PC-3 (cell line): ENCODE results near the gene DTNB. TPM values are rescaled to one million over a fixed set of nuclear protein-coding genes. Genes with fewer than 3 reads are reported as not detected.
A peak's percentile ranks its signal among the peaks of the same experiment; 100 is the strongest.

ENCODE experiments used
- ATAC-seq: fragments of 200-7000 bp; cut with Tn5 transposase; 2 replicates; pipeline ENCODE4 v1.9.1; 2020; ENCODE audit warnings: mild to moderate bottlenecking, moderate library complexity
- BruUV-seq: library from RNA; stranded (reverse); fragments of 400-500 nt; replicated peaks from 2 replicates; lab custom pipeline; 2021; lab: Mats Ljungman, UMichigan
- CTCF ChIA-PET: fragments of 300-600 bp; sonication (Branson Sonifier 250); formaldehyde crosslinking; loops from one replicate; lab custom pipeline; 2022; ENCODE audit warnings: antibody characterized with exemption; lab: Charles Lee
- POLR2A ChIA-PET: fragments of 300-600 bp; sonication (Branson Sonifier 250); formaldehyde crosslinking; loops from one replicate; lab custom pipeline; 2022; ENCODE audit warnings: antibody characterized with exemption; ENCODE audit not compliant: unreplicated experiment; lab: Charles Lee
- DNase-seq: peaks from one replicate; pipeline ENCODE4 v3.0.0-alpha.2; 2015
- H2AFZ ChIP-seq: fragments of 300-600 bp; sonication (generic); 2 replicates; pipeline ENCODE4 v1.6.0; 2016; ENCODE audit warnings: antibody characterized with exemption, low read length
- H3F3A ChIP-seq: fragments of 300-600 bp; sonication (generic); one replicate; pipeline ENCODE4 v1.6.0; 2017; ENCODE audit warnings: antibody characterized with exemption, low read length, control low read depth, mild to moderate bottlenecking; ENCODE audit not compliant: unreplicated experiment
- H3K27ac ChIP-seq: fragments of 300-600 bp; sonication (generic); 2 replicates; pipeline ENCODE4 v1.5.1; 2016; ENCODE audit warnings: mild to moderate bottlenecking, low read length
- H3K27me3 ChIP-seq: fragments of 300-600 bp; sonication (generic); 2 replicates; pipeline ENCODE4 v1.6.1; 2016; ENCODE audit warnings: low read length, mixed read lengths
- H3K36me3 ChIP-seq: fragments of 300-600 bp; sonication (generic); 2 replicates; pipeline ENCODE4 v1.6.1; 2016; ENCODE audit warnings: low read depth, mixed run types, low read length, mixed read lengths
- H3K4me1 ChIP-seq: fragments of 300-600 bp; sonication (generic); 2 replicates; pipeline ENCODE4 v1.5.1; 2016; ENCODE audit warnings: low read length; ENCODE audit not compliant: insufficient read depth
- H3K4me2 ChIP-seq: fragments of 300-600 bp; sonication (generic); 2 replicates; pipeline ENCODE4 v1.6.0; 2016; ENCODE audit warnings: low read length
- H3K4me3 ChIP-seq: fragments of 300-600 bp; sonication (generic); 2 replicates; pipeline ENCODE4 v1.5.1; 2016; ENCODE audit warnings: mild to moderate bottlenecking, low read length, mixed read lengths
- H3K79me2 ChIP-seq: fragments of 300-600 bp; sonication (generic); 2 replicates; pipeline ENCODE4 v1.6.1; 2017; ENCODE audit warnings: low read length, mixed read lengths
- H3K9ac ChIP-seq: fragments of 300-600 bp; sonication (generic); 2 replicates; pipeline ENCODE4 v1.6.0; 2016; ENCODE audit warnings: mild to moderate bottlenecking, low read length
- H3K9me2 ChIP-seq: fragments of 300-600 bp; sonication (generic); replicated peaks from 2 replicates; pipeline ENCODE4 v1.6.1; 2016; ENCODE audit warnings: mixed run types, low read length, mixed read lengths
- H3K9me3 ChIP-seq: fragments of 300-600 bp; sonication (generic); 2 replicates; pipeline ENCODE4 v1.6.1; 2016; ENCODE audit warnings: low read length, mixed read lengths
- H4K20me1 ChIP-seq: fragments of 300-600 bp; sonication (generic); 2 replicates; pipeline ENCODE4 v1.6.1; 2016; ENCODE audit warnings: low read length, mixed read lengths
- CTCF ChIP-seq: fragments of 300-600 bp; sonication (generic); conservative IDR thresholded peaks from 2 replicates; pipeline ENCODE4 v1.5.1; 2017; ENCODE audit warnings: antibody characterized with exemption, low read depth, mild to moderate bottlenecking, low read length
- EZH2 ChIP-seq: fragments of 300-600 bp; sonication (generic); IDR thresholded peaks from one replicate; pipeline ENCODE4 v1.6.1; 2017; ENCODE audit warnings: antibody characterized with exemption, mild to moderate bottlenecking, low read length; ENCODE audit not compliant: unreplicated experiment
- EZH2phosphoT487 ChIP-seq: fragments of 300-600 bp; sonication (generic); IDR thresholded peaks from 2 replicates; pipeline ENCODE4 v1.6.1; 2018; ENCODE audit warnings: mild to moderate bottlenecking, antibody characterized with exemption, low read length, borderline replicate concordance
- intact Hi-C: fragments of 100-400 bp; cut with micrococcal nuclease; formaldehyde crosslinking; loops from 2 replicates; pipeline ENCODE4 v1.9.0; 2023
- total RNA-seq: library from RNA; depleted of rRNA; stranded (reverse); fragments of >200 nt; gene quantifications from 2 replicates; pipeline ENCODE4 v1.2.3, GENCODE V29; 2014

The DTNB gene
- total RNA-seq, 1 experiment from 2014 or later: 23.1 TPM

DNA sequence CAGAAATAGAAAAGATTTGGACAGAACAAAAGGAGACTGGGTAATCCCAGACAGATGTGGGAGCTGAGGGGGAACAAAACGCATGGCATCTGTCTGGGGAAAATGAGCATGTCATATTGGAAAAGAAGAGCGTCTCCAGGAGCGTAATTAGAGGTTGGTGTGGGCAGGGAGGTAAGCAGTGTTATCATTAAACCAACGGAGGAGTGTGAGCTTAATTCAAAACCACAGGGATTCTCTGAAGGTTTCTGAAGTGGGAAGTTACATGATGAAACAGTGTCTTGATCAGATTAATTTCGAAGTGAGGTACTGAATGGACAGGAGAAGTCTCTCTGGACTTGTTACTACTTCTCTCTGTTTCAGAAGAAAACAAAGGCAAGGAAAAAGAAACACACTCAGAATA lies 53.3 kb downstream of the DTNB start:
- Histone ChIP-seq H3K36me3 (no peaks in the 10 kb centered on the region), H3K4me1 (peaks cover 23% of the 10 kb centered on the region), H3K27me3 (no peaks in the 10 kb centered on the region), H3K4me3 (no peak overlapping the region), H3K9me3 (no peaks in the 10 kb centered on the region), H3K4me2 (no peak overlapping the region), H3K9me2 (no peaks in the 10 kb centered on the region), H3K9ac (no peak overlapping the region), H3K27ac (no peak overlapping the region), H3F3A (peaks cover 7% of the 10 kb centered on the region), H2AFZ (no peak overlapping the region), H3K79me2 (no peaks in the 10 kb centered on the region), H4K20me1 (no peaks in the 10 kb centered on the region)
- no peak for TF ChIP-seq CTCF
- no peak for ATAC-seq
- intact Hi-C loops: no loop called here
- BruUV-seq: no TSS peak
- POLR2A ChIA-PET: interaction anchor here (0.6 kb wide), 1 partner anchor 72 kb away, joined by 32 read pairs; no protein-coding TSS in a partner anchor
- no peak for DNase-seq
- CTCF ChIA-PET: no interaction called here

GRCh38 chr2:25619185-25619584 lies 54.2 kb downstream of the DTNB start:
- H4K20me1 ChIP-seq: no peaks in the 10 kb centered on the region
- no peaks in the 10 kb centered on the region for H3K9me2 ChIP-seq
- DNase-seq (no peak), ATAC-seq (peak; percentile 10)
- ChIA-PET CTCF (interaction anchor here (0.6 to 1.9 kb wide), 4 partner anchors 12 to 80 kb away, joined by 3 to 14 read pairs (median 4); no protein-coding TSS in a partner anchor), POLR2A (interaction anchor here (0.6 to 1.0 kb wide), 2 partner anchors 77 to 260 kb away, joined by 3 to 6 read pairs; no protein-coding TSS in a partner anchor)
- peaks cover 23% of the 10 kb centered on the region for H3K4me1 ChIP-seq
- H3K79me2 ChIP-seq: no peaks in the 10 kb centered on the region
- H3K9me3 ChIP-seq: no peaks in the 10 kb centered on the region
- intact Hi-C loops: no loop called here
- H2AFZ ChIP-seq: no peak overlapping the region
- H3K4me2 ChIP-seq: peak overlapping the region; percentile 74
- peak overlapping the region; percentile 42; the same call in 1 of the 2 replicates for H3K4me3 ChIP-seq
- peaks cover 7% of the 10 kb centered on the region for H3F3A ChIP-seq
- TF ChIP-seq EZH2phosphoT487 (no peak), EZH2 (no peak), CTCF (no peak)
- H3K27me3 ChIP-seq: no peaks in the 10 kb centered on the region
- no TSS peak for BruUV-seq
- H3K27ac ChIP-seq: peak overlapping the region; percentile 56
- no peaks in the 10 kb centered on the region for H3K36me3 ChIP-seq
- no peak overlapping the region for H3K9ac ChIP-seq

GRCh38 chr2:25618676-25619075 lies 54.7 kb downstream of the DTNB start:
- peak; percentile 94 for ATAC-seq
- intact Hi-C loops: loop anchor here (1.0 kb wide), 1 partner anchor 82 kb away; no protein-coding TSS in a partner anchor
- H3K36me3 ChIP-seq: no peaks in the 10 kb centered on the region

More at GRCh38 chr2:25618676-25619075, 54.7 kb downstream of the DTNB start:
- H3K4me2 ChIP-seq: peak overlapping the region; percentile 76
- POLR2A ChIA-PET: interaction anchor here (0.6 to 1.0 kb wide), 2 partner anchors 78 to 260 kb away, joined by 3 to 6 read pairs; no protein-coding TSS in a partner anchor
- H3K9me3 ChIP-seq: no peaks in the 10 kb centered on the region
- H3K79me2 ChIP-seq: no peaks in the 10 kb centered on the region
- peaks cover 7% of the 10 kb centered on the region for H3F3A ChIP-seq
- H3K4me1 ChIP-seq: peaks cover 23% of the 10 kb centered on the region
- no peaks in the 10 kb centered on the region for H4K20me1 ChIP-seq
- H3K27me3 ChIP-seq: no peaks in the 10 kb centered on the region
- CTCF ChIA-PET: interaction anchor here (0.6 to 1.9 kb wide), 4 partner anchors 11 to 81 kb away, joined by 3 to 14 read pairs (median 4); no protein-coding TSS in a partner anchor
- peak; percentile 96 for DNase-seq
- TF ChIP-seq EZH2phosphoT487 (no peak), CTCF (no peak), EZH2 (no peak)
- H3K9ac ChIP-seq: peak overlapping the region; percentile 49
- no peaks in the 10 kb centered on the region for H3K9me2 ChIP-seq
- H3K4me3 ChIP-seq: peak overlapping the region; percentile 43; the same call in 1 of the 2 replicates
- peak overlapping the region; percentile 88 for H3K27ac ChIP-seq
- BruUV-seq: no TSS peak
- H2AFZ ChIP-seq: no peak overlapping the region
